Measurements from ENCODE around the gene CDH5. TPM values are rescaled to one million over a fixed set of nuclear protein-coding genes. Genes with fewer than 3 reads are reported as not detected.

CDH5 gene
- total and polyA plus RNA-seq, 2 of the 4 experiments (the other 2 are of a cell fraction): not detected

DNA sequence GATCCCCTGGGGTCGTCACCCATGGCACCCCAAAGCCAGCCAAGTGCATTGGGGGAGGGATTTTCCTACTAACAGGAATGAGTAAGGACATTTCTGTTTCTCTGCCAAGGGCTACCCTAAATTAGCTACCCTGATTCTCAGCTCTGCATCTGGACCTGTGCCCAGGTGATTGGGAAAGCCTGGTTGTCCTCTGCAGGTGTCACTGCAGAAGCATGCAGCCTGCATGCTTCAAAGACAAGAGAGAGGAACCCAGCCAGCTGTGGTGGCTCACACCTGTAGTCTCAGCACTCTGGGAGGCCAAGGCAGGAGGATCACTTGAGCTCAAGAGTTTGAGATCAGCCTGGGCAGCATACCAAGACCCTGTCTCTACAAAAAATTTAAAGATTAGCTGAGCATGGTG, 80.2 kb downstream of the CDH5 start:
- POLR2A ChIA-PET (ENCODE audit: unreplicated experiment): no interaction called here
- Histone ChIP-seq H3K4me2 (ENCODE audit: low read depth, low read length) (no peak overlapping the region), H3K36me3 (ENCODE audit: control insufficient read depth, insufficient read depth, low read length) (no peaks in the 10 kb centered on the region), H3K56ac (ENCODE audit: extremely low read depth, insufficient read depth, low read length) (no peak overlapping the region), H2BK15ac (ENCODE audit: low read depth, low read length) (no peak overlapping the region), H3K23ac (ENCODE audit: low read depth, low read length) (no peak overlapping the region), H2AFZ (replicated peaks; ENCODE audit: low read length, poor library complexity) (no peak overlapping the region), H2BK120ac (ENCODE audit: low read depth, low read length) (no peak overlapping the region), H3K18ac (ENCODE audit: low read depth, low read length) (no peak overlapping the region), H3K9me1 (ENCODE audit: insufficient read depth, low read length) (no peaks in the 10 kb centered on the region), H3K4ac (ENCODE audit: low read depth, low read length) (no peak overlapping the region), H4K20me1 (ENCODE audit: insufficient read depth, low read length) (no peaks in the 10 kb centered on the region), H3K4me1 (ENCODE audit: control insufficient read depth, insufficient read depth, low read length) (no peaks in the 10 kb centered on the region), H2AK9ac (replicated peaks; ENCODE audit: low read depth, low read length, poor library complexity) (no peak overlapping the region), H2AK5ac (ENCODE audit: low read depth, low read length) (no peak overlapping the region), H3K4me3 (ENCODE audit: insufficient read depth, low read depth, low read length) (no peak overlapping the region), H4K91ac (ENCODE audit: insufficient read depth, low read depth, low read length) (no peak overlapping the region), H3K9ac (ENCODE audit: low read depth, low read length) (no peak overlapping the region), H3K9me3 (ENCODE audit: control insufficient read depth, insufficient read depth, low read length) (no peaks in the 10 kb centered on the region), H4K8ac (ENCODE audit: low read depth in 2 of 2, low read length in 2 of 2) (no peak overlapping the region), H2BK20ac (ENCODE audit: low read depth, low read length) (no peak overlapping the region), H3K14ac (replicated peaks; ENCODE audit: low read depth, low read length) (no peak overlapping the region), H3K27me3 (ENCODE audit: control insufficient read depth, insufficient read depth, low read length) (peaks cover 58% of the 10 kb centered on the region), H3K79me1 (ENCODE audit: low read depth in 1 of 2, low read length in 2 of 2) (no peaks in the 10 kb centered on the region), H2BK5ac (ENCODE audit: low read depth, low read length, poor library complexity, severe bottlenecking) (no peak overlapping the region), H3K27ac (ENCODE audit: insufficient read depth, low read length) (no peak overlapping the region), H4K5ac (ENCODE audit: low read depth, low read length) (no peak overlapping the region)
- no TSS peak for BruUV-seq (replicated peaks)
- in situ Hi-C loops (cut with MboI; ENCODE audit: low sequenced_read_pairs): no loop called here
- TF ChIP-seq, protein P1, sequence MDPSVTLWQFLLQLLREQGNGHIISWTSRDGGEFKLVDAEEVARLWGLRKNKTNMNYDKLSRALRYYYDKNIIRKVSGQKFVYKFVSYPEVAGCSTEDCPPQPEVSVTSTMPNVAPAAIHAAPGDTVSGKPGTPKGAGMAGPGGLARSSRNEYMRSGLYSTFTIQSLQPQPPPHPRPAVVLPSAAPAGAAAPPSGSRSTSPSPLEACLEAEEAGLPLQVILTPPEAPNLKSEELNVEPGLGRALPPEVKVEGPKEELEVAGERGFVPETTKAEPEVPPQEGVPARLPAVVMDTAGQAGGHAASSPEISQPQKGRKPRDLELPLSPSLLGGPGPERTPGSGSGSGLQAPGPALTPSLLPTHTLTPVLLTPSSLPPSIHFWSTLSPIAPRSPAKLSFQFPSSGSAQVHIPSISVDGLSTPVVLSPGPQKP (IDR thresholded peaks at IDR 0.05; ENCODE audit: borderline replicate concordance, low read depth, low read length): no peak
- TF ChIP-seq MAZ (IDR thresholded peaks at IDR 0.05; ENCODE audit: borderline replicate concordance, low read depth, low read length) (no peak), FOS (IDR thresholded peaks at IDR 0.05; ENCODE audit: low read depth, low read length) (no peak), SMC3 (IDR thresholded peaks at IDR 0.05; ENCODE audit: low read depth, low read length) (no peak), CEBPB (IDR thresholded peaks at IDR 0.05; ENCODE audit: low read depth, low read length) (no peak), RAD21 (IDR thresholded peaks at IDR 0.05; ENCODE audit: low read length) (no peak), MXI1 (IDR thresholded peaks at IDR 0.05; ENCODE audit: borderline replicate concordance, low read depth, low read length) (no peak), RFX5 (IDR thresholded peaks at IDR 0.05; ENCODE audit: low read depth, low read length) (no peak), MAFK (IDR thresholded peaks at IDR 0.05; ENCODE audit: low read depth, low read length) (no peak), CHD1 (IDR thresholded peaks at IDR 0.05; ENCODE audit: low read depth, low read length) (no peak), POLR2A (IDR thresholded peaks at IDR 0.05; ENCODE audit: low read depth, low read length) (no peak), RCOR1 (IDR thresholded peaks at IDR 0.05; ENCODE audit: insufficient replicate concordance, low read length) (no peak), NFE2L2 (IDR thresholded peaks at IDR 0.05; ENCODE audit: low read depth, low read length) (no peak), BHLHE40 (IDR thresholded peaks at IDR 0.05; ENCODE audit: low read depth, low read length) (no peak)
- TF ChIP-seq, protein P2, sequence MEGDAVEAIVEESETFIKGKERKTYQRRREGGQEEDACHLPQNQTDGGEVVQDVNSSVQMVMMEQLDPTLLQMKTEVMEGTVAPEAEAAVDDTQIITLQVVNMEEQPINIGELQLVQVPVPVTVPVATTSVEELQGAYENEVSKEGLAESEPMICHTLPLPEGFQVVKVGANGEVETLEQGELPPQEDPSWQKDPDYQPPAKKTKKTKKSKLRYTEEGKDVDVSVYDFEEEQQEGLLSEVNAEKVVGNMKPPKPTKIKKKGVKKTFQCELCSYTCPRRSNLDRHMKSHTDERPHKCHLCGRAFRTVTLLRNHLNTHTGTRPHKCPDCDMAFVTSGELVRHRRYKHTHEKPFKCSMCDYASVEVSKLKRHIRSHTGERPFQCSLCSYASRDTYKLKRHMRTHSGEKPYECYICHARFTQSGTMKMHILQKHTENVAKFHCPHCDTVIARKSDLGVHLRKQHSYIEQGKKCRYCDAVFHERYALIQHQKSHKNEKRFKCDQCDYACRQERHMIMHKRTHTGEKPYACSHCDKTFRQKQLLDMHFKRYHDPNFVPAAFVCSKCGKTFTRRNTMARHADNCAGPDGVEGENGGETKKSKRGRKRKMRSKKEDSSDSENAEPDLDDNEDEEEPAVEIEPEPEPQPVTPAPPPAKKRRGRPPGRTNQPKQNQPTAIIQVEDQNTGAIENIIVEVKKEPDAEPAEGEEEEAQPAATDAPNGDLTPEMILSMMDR (conservative IDR thresholded peaks at IDR 0.05; ENCODE audit: low read depth, low read length): no peak
- TF ChIP-seq, protein P3, sequence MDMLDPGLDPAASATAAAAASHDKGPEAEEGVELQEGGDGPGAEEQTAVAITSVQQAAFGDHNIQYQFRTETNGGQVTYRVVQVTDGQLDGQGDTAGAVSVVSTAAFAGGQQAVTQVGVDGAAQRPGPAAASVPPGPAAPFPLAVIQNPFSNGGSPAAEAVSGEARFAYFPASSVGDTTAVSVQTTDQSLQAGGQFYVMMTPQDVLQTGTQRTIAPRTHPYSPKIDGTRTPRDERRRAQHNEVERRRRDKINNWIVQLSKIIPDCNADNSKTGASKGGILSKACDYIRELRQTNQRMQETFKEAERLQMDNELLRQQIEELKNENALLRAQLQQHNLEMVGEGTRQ (IDR thresholded peaks at IDR 0.05; ENCODE audit: low read depth, low read length): no peak
- DNase-seq: no peak
- ATAC-seq (ENCODE audit: low read depth): no peak
- intact Hi-C loops (cut with micrococcal nuclease): no loop called here
- CTCF ChIA-PET: no interaction called here
- no CpG with 5 or more reads among the region's 1 CpG for WGBS, 2 experiments (ENCODE audit: extremely low coverage in 2 of 2, insufficient read length in 1 of 2)
- dilution Hi-C loops (cut with HindIII; ENCODE audit: low sequenced_read_pairs, unreplicated experiment): no loop called here

Measured in IMR-90 (cell line).